ENCODE data around the gene MAGED1.

DNA sequence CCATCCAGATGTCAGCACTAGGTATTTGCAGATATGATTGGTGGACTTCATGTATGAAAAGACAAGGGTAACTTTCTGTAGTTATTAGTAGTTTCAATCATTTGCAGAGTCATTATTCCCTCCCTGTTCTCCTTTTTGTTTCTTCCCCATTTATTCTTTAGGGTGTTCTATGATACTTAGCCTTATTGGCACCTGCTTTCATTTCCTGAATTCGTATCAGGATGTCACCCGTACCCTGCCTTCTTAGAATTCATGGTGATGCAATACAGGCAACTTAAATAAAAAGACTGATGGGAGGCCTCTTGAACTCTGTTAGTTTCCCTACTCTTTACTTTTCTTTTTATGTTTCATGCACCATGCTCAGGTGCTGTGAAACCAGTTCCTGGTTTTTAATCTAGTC lies 24.2 kb downstream of the MAGED1 start:
- TF ChIP-seq, protein P1, sequence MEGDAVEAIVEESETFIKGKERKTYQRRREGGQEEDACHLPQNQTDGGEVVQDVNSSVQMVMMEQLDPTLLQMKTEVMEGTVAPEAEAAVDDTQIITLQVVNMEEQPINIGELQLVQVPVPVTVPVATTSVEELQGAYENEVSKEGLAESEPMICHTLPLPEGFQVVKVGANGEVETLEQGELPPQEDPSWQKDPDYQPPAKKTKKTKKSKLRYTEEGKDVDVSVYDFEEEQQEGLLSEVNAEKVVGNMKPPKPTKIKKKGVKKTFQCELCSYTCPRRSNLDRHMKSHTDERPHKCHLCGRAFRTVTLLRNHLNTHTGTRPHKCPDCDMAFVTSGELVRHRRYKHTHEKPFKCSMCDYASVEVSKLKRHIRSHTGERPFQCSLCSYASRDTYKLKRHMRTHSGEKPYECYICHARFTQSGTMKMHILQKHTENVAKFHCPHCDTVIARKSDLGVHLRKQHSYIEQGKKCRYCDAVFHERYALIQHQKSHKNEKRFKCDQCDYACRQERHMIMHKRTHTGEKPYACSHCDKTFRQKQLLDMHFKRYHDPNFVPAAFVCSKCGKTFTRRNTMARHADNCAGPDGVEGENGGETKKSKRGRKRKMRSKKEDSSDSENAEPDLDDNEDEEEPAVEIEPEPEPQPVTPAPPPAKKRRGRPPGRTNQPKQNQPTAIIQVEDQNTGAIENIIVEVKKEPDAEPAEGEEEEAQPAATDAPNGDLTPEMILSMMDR (IDR thresholded peaks at IDR 0.05 in 4 of 5, conservative IDR thresholded peaks at IDR 0.05 in 1 of 5) = no peak
- TF ChIP-seq POLR2A (IDR thresholded peaks at IDR 0.05) = no peak
